HCT116 (cell line): ENCODE measurements around the gene CPT1B. TPM values are rescaled to one million over a fixed set of nuclear protein-coding genes. Genes with fewer than 3 reads are reported as not detected.
"Not testable (repeated sequence)": the region's sequence is repeated elsewhere in the genome, so short reads cannot be mapped to it uniquely, and the experiment has no call there.

Experiments used
- ATAC-seq: fragments of 200-7000 bp; cut with Tn5 transposase; 2 replicates; pipeline ENCODE4 v1.9.1; 2020; ENCODE audit warnings: mild to moderate bottlenecking, moderate library complexity
- BruUV-seq: library from RNA; stranded (reverse); fragments of 400-500 nt; replicated peaks from 2 replicates; lab custom pipeline; 2021; lab: Mats Ljungman, UMichigan
- CTCF ChIA-PET: fragments of 300-600 bp; sonication (Branson Sonifier 250); formaldehyde crosslinking; loops from one replicate; lab custom pipeline; 2021; ENCODE audit warnings: antibody characterized with exemption; lab: Charles Lee
- POLR2A ChIA-PET: fragments of 300-600, 350-600 bp; sonication (Branson Sonifier 250); formaldehyde crosslinking; loops from one replicate; lab custom pipeline; 2021; ENCODE audit warnings: antibody characterized with exemption; lab: Charles Lee
- RAD21 ChIA-PET, 2 experiments: fragments of 300-600 bp; sonication (Branson Sonifier 250); formaldehyde crosslinking; loops; one replicate each; lab custom pipeline; 2023; ENCODE audit warnings: low total read pairs in 2 of 2; ENCODE audit not compliant: uncharacterized antibody in 2 of 2, unreplicated experiment in 2 of 2, low non-redundant PET in 1 of 2; lab: Charles Lee
- DNase-seq: peaks from one replicate; pipeline ENCODE4 v3.0.0-alpha.2; 2010; ENCODE audit warnings: low read depth, low spot score
- H2AFZ ChIP-seq: fragments of 200-600 bp; shearing (Covaris generic), sonication (generic); 2 replicates; pipeline ENCODE4 v1.6.1; 2017; ENCODE audit warnings: low read depth, mixed run types, mixed read lengths, antibody characterized with exemption, low read length; ENCODE audit not compliant: poor library complexity, severe bottlenecking
- H3K27ac ChIP-seq: 2 replicates; pipeline ENCODE4 v1.5.1; 2012; ENCODE audit warnings: low read depth, low read length
- H3K27me3 ChIP-seq: fragments of 200-600 bp; sonication (generic); 2 replicates; pipeline ENCODE4 v1.6.1; 2016; ENCODE audit warnings: mixed run types, low read length, mixed read lengths; ENCODE audit not compliant: insufficient read depth
- H3K36me3 ChIP-seq, 2 experiments: fragments of 200-500 bp in 1 of 2; fragments of 200-600 bp in 1 of 2; sonication (Bioruptor generic) in 1 of 2; sonication (generic) in 1 of 2; 2 replicates each; pipeline versions ENCODE4 v1.5.1 to v1.6.1; 2014 to 2016; ENCODE audit warnings: low read length in 2 of 2, inconsistent platforms in 1 of 2, mixed read lengths in 1 of 2, mixed run types in 1 of 2; ENCODE audit not compliant: insufficient read depth in 2 of 2, control insufficient read depth in 1 of 2
- H3K4me1 ChIP-seq, 2 experiments: fragments of 200-600 bp in 1 of 2; sonication (generic) in 1 of 2; 2 replicates each; pipeline versions ENCODE4 v1.5.1 to v1.6.1; 2012 to 2017; ENCODE audit warnings: low read length in 2 of 2, inconsistent platforms in 1 of 2, mild to moderate bottlenecking in 1 of 2, mixed read lengths in 1 of 2, mixed run types in 1 of 2, moderate library complexity in 1 of 2; ENCODE audit not compliant: insufficient read depth in 2 of 2, control insufficient read depth in 1 of 2
- H3K4me2 ChIP-seq: fragments of 200-600 bp; sonication (generic); 2 replicates; pipeline ENCODE4 v1.6.1; 2017; ENCODE audit warnings: mixed run types, low read length, mixed read lengths
- H3K4me3 ChIP-seq, 2 experiments: fragments of 200-600 bp in 1 of 2; sonication (generic) in 1 of 2; replicated peaks in 1 of 2; 2 replicates each; pipeline ENCODE4 v1.5.1; 2011 to 2016; ENCODE audit warnings: low read length in 2 of 2, control low read depth in 1 of 2, low read depth in 1 of 2, mild to moderate bottlenecking in 1 of 2, mixed read lengths in 1 of 2, mixed run types in 1 of 2
- H3K79me2 ChIP-seq: fragments of 200-600 bp; sonication (generic); 2 replicates; pipeline ENCODE4 v1.6.1; 2017; ENCODE audit warnings: mild to moderate bottlenecking, mixed run types, low read length, moderate library complexity, mixed read lengths; ENCODE audit not compliant: insufficient read depth
- H3K9ac ChIP-seq: fragments of 200-600 bp; sonication (generic); 2 replicates; pipeline ENCODE4 v1.6.1; 2016; ENCODE audit warnings: low read length, mixed read lengths
- H3K9me2 ChIP-seq: fragments of 200-600 bp; sonication (generic), shearing (Covaris generic); 2 replicates; pipeline ENCODE4 v1.6.1; 2017; ENCODE audit warnings: mixed run types, mild to moderate bottlenecking, moderate library complexity; ENCODE audit not compliant: insufficient read depth
- H3K9me3 ChIP-seq, 2 experiments: fragments of 200-500 bp in 1 of 2; fragments of 200-600 bp in 1 of 2; sonication (Bioruptor generic) in 1 of 2; sonication (generic) in 1 of 2; 2 replicates each; pipeline ENCODE4 v1.6.1; 2014 to 2017; ENCODE audit warnings: low read length in 2 of 2, mixed read lengths in 2 of 2, inconsistent platforms in 1 of 2, low read depth in 1 of 2, mild to moderate bottlenecking in 1 of 2, mixed run types in 1 of 2, moderate library complexity in 1 of 2; ENCODE audit not compliant: control insufficient read depth in 1 of 2, insufficient read depth in 1 of 2
- H4K20me1 ChIP-seq: fragments of 200-600 bp; sonication (generic), shearing (Covaris generic); 2 replicates; pipeline ENCODE4 v1.6.1; 2017; ENCODE audit warnings: mixed run types, mild to moderate bottlenecking, moderate library complexity; ENCODE audit not compliant: insufficient read depth
- EGR1 ChIP-seq: IDR thresholded peaks from 2 replicates; pipeline ENCODE4 v1.6.1; 2012; ENCODE audit warnings: low read depth
- POLR2AphosphoS5 ChIP-seq: IDR thresholded peaks from 2 replicates; pipeline ENCODE4 v1.6.1; 2011; ENCODE audit warnings: mild to moderate bottlenecking, low read depth, low read length, moderate library complexity
- SP1 ChIP-seq: IDR thresholded peaks from 2 replicates; pipeline ENCODE4 v1.6.1; 2012; ENCODE audit warnings: low read depth
- SRF ChIP-seq: IDR thresholded peaks from 2 replicates; pipeline ENCODE4 v1.6.1; 2012; ENCODE audit warnings: low read depth
- TCF7L2 ChIP-seq: IDR thresholded peaks from 2 replicates; pipeline ENCODE4 v1.7.0; 2011; ENCODE audit warnings: borderline replicate concordance, inconsistent platforms; ENCODE audit not compliant: insufficient read depth, insufficient read length; ENCODE audit errors: extremely low read depth
- YY1 ChIP-seq: IDR thresholded peaks from 2 replicates; pipeline ENCODE4 v1.6.1; 2011; ENCODE audit warnings: low read length, low read depth, moderate library complexity, mild to moderate bottlenecking; ENCODE audit not compliant: insufficient replicate concordance; ENCODE audit errors: extremely low read depth
- ZFX ChIP-seq: fragments of 450-650 bp; IDR thresholded peaks from 2 replicates; pipeline ENCODE4 v1.6.1; 2017
- ZNF274 ChIP-seq: fragments of 200-500 bp; sonication (Bioruptor generic); IDR thresholded peaks from 2 replicates; pipeline ENCODE4 v1.6.1; 2014; ENCODE audit warnings: mild to moderate bottlenecking, low read depth, low read length, inconsistent platforms
- intact Hi-C: fragments of 100-400 bp; cut with micrococcal nuclease; formaldehyde crosslinking; loops from 2 replicates; pipeline ENCODE4 v1.10.0; 2022
- total RNA-seq: library from RNA; stranded (reverse); gene quantifications from one replicate; pipeline ENCODE4 v1.2.1, GENCODE V29; 2021; ENCODE audit not compliant: unreplicated experiment
- TF ChIP-seq, protein P1 (sequence below): IDR thresholded peaks from 2 replicates; pipeline ENCODE4 v1.6.1; 2012
- TF ChIP-seq, protein P2 (sequence below): IDR thresholded peaks from 2 replicates; pipeline ENCODE4 v1.6.1; 2012; ENCODE audit warnings: low read depth
- TF ChIP-seq, protein P3 (sequence below): IDR thresholded peaks from 2 replicates; pipeline ENCODE4 v1.6.1; 2012
- TF ChIP-seq, protein P4 (sequence below), 3 experiments: fragments of 200-600 bp in 1 of 3; sonication (generic) in 1 of 3; IDR thresholded peaks in 2 of 3; conservative IDR thresholded peaks in 1 of 3; 2 replicates each; pipeline ENCODE4 v1.5.1; 2012 to 2017; ENCODE audit warnings: low read depth in 2 of 3, low read length in 2 of 3, antibody characterized with exemption in 1 of 3, borderline replicate concordance in 1 of 3, control low read depth in 1 of 3, mild to moderate bottlenecking in 1 of 3, mixed read lengths in 1 of 3, mixed run types in 1 of 3, moderate library complexity in 1 of 3; ENCODE audit not compliant: insufficient read depth in 1 of 3

CPT1B gene
- total RNA-seq, 1 experiment from 2014 or later = 35.1 TPM

DNA sequence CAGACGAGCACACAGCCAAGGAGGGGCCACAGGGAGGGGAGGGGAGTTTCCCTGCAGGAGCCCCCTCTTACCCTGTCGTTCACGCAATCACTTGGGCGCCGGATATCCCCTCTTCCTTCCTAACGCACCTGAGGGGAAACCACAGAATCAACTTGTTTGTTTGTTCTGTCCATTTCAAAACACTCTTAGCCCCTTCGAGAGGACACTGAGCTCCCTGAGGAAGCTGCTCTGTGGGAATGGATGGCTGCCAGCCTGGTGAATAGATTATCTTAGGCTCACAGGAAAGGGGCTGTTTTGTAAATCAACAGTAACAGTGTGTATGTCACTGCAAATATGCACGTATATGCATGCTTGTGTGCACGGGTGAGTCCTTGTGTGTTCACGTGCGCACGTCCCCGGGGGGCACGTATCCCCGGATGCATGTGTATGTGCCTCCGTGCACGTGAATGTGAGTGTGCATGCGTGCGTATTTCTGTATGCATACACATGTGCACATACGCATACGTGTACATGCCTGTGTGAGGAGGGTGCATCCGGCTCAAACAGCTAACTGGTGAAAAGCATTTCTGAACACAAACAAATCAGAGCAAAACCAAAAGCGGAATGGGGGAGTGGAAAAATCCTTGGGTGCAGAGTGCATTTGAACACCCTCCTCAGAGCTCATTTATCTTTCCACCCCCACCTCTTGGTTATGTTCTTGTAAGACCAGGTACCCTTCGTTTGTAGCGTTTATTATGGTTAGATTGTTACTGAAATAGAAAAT is 42.5 kb upstream of the CPT1B start:
- Histone ChIP-seq H3K4me3 (peak overlapping the region; percentile 32 to 53), H3K4me1 (peaks cover 5 to 34% of the 10 kb centered on the region in 2 experiments; a peak in 3 of 4 replicates), H4K20me1 (no peaks in the 10 kb centered on the region), H3K27ac (no peak overlapping the region), H3K79me2 (no peaks in the 10 kb centered on the region), H3K9me2 (no peaks in the 10 kb centered on the region), H3K27me3 (peaks cover 6% of the 10 kb centered on the region; the same call in 1 of the 2 replicates), H3K4me2 (peak overlapping the region; percentile 89), H3K36me3 (no peaks in the 10 kb centered on the region), H2AFZ (peak overlapping the region; percentile 95), H3K9ac (peak overlapping the region; percentile 34; the same call in 1 of the 2 replicates), H3K9me3 (no peaks in the 10 kb centered on the region)
- TF ChIP-seq EGR1 = no peak
- TF ChIP-seq TCF7L2 = no peak
- TF ChIP-seq SRF = no peak
- no peak for TF ChIP-seq YY1
- TF ChIP-seq, protein P1, sequence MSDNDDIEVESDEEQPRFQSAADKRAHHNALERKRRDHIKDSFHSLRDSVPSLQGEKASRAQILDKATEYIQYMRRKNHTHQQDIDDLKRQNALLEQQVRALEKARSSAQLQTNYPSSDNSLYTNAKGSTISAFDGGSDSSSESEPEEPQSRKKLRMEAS = no peak
- TF ChIP-seq, protein P2, sequence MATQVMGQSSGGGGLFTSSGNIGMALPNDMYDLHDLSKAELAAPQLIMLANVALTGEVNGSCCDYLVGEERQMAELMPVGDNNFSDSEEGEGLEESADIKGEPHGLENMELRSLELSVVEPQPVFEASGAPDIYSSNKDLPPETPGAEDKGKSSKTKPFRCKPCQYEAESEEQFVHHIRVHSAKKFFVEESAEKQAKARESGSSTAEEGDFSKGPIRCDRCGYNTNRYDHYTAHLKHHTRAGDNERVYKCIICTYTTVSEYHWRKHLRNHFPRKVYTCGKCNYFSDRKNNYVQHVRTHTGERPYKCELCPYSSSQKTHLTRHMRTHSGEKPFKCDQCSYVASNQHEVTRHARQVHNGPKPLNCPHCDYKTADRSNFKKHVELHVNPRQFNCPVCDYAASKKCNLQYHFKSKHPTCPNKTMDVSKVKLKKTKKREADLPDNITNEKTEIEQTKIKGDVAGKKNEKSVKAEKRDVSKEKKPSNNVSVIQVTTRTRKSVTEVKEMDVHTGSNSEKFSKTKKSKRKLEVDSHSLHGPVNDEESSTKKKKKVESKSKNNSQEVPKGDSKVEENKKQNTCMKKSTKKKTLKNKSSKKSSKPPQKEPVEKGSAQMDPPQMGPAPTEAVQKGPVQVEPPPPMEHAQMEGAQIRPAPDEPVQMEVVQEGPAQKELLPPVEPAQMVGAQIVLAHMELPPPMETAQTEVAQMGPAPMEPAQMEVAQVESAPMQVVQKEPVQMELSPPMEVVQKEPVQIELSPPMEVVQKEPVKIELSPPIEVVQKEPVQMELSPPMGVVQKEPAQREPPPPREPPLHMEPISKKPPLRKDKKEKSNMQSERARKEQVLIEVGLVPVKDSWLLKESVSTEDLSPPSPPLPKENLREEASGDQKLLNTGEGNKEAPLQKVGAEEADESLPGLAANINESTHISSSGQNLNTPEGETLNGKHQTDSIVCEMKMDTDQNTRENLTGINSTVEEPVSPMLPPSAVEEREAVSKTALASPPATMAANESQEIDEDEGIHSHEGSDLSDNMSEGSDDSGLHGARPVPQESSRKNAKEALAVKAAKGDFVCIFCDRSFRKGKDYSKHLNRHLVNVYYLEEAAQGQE = no peak
- TF ChIP-seq, protein P3, sequence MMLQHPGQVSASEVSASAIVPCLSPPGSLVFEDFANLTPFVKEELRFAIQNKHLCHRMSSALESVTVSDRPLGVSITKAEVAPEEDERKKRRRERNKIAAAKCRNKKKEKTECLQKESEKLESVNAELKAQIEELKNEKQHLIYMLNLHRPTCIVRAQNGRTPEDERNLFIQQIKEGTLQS = no peak
- TF ChIP-seq ZNF274 = no peak
- no peak for TF ChIP-seq ZFX
- TF ChIP-seq POLR2AphosphoS5 = no peak
- no peak for TF ChIP-seq SP1
- TF ChIP-seq, protein P4, sequence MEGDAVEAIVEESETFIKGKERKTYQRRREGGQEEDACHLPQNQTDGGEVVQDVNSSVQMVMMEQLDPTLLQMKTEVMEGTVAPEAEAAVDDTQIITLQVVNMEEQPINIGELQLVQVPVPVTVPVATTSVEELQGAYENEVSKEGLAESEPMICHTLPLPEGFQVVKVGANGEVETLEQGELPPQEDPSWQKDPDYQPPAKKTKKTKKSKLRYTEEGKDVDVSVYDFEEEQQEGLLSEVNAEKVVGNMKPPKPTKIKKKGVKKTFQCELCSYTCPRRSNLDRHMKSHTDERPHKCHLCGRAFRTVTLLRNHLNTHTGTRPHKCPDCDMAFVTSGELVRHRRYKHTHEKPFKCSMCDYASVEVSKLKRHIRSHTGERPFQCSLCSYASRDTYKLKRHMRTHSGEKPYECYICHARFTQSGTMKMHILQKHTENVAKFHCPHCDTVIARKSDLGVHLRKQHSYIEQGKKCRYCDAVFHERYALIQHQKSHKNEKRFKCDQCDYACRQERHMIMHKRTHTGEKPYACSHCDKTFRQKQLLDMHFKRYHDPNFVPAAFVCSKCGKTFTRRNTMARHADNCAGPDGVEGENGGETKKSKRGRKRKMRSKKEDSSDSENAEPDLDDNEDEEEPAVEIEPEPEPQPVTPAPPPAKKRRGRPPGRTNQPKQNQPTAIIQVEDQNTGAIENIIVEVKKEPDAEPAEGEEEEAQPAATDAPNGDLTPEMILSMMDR (IDR thresholded peaks at IDR 0.05 in 2 of 3, conservative IDR thresholded peaks at IDR 0.05 in 1 of 3; ENCODE audit: borderline replicate concordance in 1 of 3, insufficient read depth in 1 of 3, low read depth in 2 of 3, low read length in 2 of 3) = no peak; a peak in 2 of 6 replicates
- ChIA-PET POLR2A (interaction anchor here (0.7 to 0.8 kb wide), 2 partner anchors 18 to 95 kb away, joined by 3 read pairs; partner anchors contain the start of gene SCO2), RAD21 (interaction anchor here (0.7 to 1.0 kb wide), 5 partner anchors 45 to 206 kb away, joined by 3 to 4 read pairs (median 3); no protein-coding TSS in a partner anchor), CTCF (interaction anchor here (0.6 to 2.3 kb wide), 10 partner anchors 10 to 369 kb away, joined by 3 to 16 read pairs (median 3); partner anchors contain the start of genes CHKB, HDAC10 and SCO2)
- no peak for DNase-seq
- no TSS peak for BruUV-seq
- ATAC-seq = peak; percentile 82
- intact Hi-C loops = loop anchor here (1.0 to 5.0 kb wide), 2 partner anchors 44 to 88 kb away; partner anchors contain the start of gene TYMP

DNA sequence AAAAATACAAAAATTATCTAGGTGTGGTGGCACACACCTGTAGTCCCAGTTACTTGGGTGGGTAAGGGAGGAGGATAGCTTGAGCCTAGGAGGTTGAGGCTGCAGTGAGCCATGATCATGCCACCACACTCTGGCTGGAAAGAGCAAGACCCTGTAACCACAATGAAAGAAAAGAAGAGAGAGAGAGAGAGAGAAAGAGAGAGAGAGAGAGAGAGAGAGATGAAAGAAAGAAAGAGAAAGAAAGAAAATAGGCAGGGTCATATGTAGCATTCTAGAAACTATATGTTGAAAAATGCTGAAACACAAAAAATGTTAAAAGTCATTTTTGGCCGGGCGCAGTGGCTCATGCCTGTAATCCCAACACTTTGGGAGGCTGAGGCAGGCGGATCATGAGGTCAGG is 36.1 kb upstream of the CPT1B start:
- Histone ChIP-seq H2AFZ (peak overlapping the region; percentile 28), H3K4me2 (peak overlapping the region; percentile 62), H3K4me1 (peaks cover 19 to 28% of the 10 kb centered on the region in 2 experiments)
- H4K20me1 ChIP-seq, H3K27ac ChIP-seq, intact Hi-C loops, H3K79me2 ChIP-seq, H3K27me3 ChIP-seq, POLR2A ChIA-PET, RAD21 ChIA-PET, H3K9ac ChIP-seq, H3K9me2 ChIP-seq, H3K36me3 ChIP-seq, ATAC-seq, BruUV-seq, DNase-seq, H3K4me3 ChIP-seq, H3K9me3 ChIP-seq, CTCF ChIA-PET: not testable (repeated sequence)
